D721Med (cell line): Measurements from ENCODE around the gene BCL2.

ENCODE experiments used
- DNase-seq: peaks from one replicate; pipeline ENCODE4 v3.0.0; 2011; ENCODE audit warnings: low spot score; ENCODE audit not compliant: insufficient read length
- FAIRE-seq: peaks from 2 replicates; lab custom pipeline; 2011; peaks lifted over from hg19 to GRCh38; lab: Jason Lieb, UNC
- TF ChIP-seq, protein P1 (sequence below): IDR thresholded peaks from 2 replicates; pipeline ENCODE4 v1.5.1; 2012; ENCODE audit warnings: mild to moderate bottlenecking, control low read depth; ENCODE audit not compliant: insufficient read depth; ENCODE audit errors: missing control alignments

BCL2 gene

DNA sequence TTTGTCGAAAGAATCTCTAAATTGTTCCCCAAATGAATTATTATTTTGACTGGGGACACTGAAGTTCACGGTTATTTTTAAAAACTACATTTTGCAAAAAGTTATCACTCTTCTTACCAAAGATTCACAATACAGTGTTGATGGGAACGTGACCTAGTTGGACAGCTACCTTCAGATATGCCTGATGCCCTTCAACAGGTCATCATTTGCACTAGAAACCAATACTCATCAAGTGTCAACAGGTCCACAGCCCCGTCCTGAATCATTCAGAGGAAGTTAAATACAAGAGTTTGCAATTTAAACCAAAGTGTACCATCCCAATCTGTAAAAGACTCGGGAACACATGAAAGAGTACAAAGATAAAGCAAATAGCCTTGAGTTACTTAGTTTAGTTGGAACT, 28.3 kb downstream of the BCL2 start:
- TF ChIP-seq, protein P1, sequence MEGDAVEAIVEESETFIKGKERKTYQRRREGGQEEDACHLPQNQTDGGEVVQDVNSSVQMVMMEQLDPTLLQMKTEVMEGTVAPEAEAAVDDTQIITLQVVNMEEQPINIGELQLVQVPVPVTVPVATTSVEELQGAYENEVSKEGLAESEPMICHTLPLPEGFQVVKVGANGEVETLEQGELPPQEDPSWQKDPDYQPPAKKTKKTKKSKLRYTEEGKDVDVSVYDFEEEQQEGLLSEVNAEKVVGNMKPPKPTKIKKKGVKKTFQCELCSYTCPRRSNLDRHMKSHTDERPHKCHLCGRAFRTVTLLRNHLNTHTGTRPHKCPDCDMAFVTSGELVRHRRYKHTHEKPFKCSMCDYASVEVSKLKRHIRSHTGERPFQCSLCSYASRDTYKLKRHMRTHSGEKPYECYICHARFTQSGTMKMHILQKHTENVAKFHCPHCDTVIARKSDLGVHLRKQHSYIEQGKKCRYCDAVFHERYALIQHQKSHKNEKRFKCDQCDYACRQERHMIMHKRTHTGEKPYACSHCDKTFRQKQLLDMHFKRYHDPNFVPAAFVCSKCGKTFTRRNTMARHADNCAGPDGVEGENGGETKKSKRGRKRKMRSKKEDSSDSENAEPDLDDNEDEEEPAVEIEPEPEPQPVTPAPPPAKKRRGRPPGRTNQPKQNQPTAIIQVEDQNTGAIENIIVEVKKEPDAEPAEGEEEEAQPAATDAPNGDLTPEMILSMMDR = no peak
- FAIRE-seq (no peak), DNase-seq (no peak)

DNA sequence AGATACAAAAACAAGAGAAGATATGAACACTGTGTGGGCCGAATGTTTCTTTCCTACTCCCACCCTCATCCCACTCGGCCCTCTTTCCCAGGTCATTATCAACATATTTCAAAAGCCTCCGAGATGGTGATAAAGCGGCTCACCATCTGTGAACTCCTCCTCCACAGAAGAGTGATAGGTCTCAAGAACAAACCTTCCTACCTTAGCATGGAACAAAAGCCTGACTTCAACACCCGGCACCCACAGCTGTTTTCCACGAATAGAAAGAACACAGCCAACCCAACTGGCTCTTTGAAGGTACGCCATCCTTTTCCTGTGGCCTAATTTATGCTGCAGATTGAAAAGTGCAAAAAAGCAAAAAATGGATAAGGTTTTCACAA, 28.8 kb downstream of the BCL2 start:
- TF ChIP-seq, protein P1 = no peak
- DNase-seq (no peak), FAIRE-seq (no peak)

DNA sequence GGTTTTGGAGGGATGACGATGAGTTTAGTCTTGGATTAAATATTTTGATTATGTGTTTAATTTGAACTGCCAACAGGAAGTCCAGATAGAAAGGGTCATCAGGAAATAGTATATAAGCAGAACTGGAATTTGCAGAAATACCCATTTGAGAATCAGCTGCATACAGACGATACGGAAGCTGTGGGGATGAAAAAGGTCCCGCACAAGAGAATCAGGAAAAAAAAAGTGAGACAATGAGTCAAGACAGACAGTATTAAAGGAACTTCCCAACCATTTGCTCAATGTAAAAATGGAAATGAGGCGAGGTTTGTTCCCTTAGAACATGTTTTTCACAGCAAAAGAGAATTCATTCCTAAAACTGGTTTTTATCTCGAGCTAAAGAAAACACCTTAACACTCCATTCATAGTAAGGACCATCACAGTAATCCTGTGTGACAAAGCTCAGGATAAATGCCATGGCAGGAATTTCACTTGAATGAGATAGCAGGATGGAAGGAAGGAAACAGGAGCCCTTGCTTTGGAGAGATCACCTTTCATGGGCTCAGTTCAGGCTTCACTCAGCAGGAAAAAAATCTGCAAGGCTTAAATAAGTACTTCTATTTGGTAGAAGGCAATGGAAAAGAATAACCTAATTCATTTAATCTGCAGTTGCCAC, 29.3 kb downstream of the BCL2 start:
- no peak for DNase-seq
- peak; percentile 94 for FAIRE-seq
- TF ChIP-seq, protein P1 = no peak

DNA sequence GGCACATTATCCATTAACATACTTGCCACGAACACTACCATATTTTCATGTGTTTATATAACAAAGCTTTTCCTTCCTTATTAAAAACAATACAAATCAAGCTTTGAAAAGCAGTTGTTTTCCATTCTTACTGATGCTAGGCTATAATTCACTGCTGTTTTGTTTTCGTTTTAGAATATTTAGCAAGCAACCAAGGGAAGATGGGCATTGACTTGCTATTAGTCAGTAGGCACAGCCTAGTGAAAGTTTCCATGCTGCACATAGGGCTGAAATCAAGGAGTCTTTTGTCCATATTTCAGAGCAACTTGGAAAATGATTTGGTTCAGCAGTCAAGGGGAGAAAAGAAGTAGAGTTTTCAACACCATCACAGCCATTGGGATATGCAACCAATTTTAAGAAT, 31.3 kb downstream of the BCL2 start:
- no peak for DNase-seq
- FAIRE-seq = no peak
- TF ChIP-seq, protein P1 = no peak

DNA sequence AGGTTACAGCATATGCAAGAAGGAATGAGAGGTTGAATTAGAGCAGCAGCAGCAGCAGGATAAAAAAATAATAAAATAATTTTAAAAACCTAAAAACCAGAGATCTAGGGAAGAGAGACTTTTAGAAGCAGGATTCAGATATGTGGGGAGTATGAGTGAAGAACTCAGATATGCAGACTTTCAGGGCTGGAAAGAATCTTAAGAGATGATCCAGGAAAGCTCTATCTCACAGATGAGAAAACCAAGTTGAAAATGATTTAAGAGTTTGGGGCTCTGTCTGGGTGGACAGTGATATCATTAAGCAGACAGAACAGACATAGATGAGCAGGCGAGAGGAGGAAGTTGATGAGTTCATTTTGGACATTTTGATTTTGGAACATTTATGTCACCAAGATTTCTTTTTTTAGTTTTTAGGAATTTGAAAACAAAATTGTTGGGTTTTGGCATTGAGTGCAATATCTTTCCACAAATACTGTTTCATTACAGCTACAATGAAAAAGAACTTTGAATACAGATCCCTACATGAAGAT, 31.8 kb downstream of the BCL2 start:
- DNase-seq (no peak), FAIRE-seq (peak; percentile 95)

DNA sequence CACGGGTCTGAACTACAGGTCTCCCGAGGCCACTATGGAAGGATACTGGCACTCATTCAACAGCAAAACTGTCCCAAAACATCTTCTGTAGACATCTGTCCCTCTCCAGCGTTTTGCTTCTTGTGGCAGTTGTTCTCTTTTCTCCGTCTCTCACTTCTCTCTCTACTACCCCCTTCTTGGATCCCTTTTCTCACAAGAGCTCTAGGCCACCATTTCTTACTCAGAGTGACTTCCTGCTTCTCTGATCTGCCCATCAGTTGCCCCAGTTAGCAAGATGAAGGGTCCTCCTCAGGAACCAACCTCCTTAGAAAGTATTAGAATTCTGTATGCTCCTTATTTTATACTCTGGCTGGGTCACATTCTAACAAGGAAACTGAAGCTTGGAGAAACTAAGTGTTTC, 32.6 kb downstream of the BCL2 start:
- DNase-seq (no peak), FAIRE-seq (peak; percentile 21)
- TF ChIP-seq, protein P1 = no peak

More for the DNA sequence above, 31.8 kb downstream of the BCL2 start:
- TF ChIP-seq, protein P1 = no peak
